NCI-H748 treated with DMSO at 0.1 percent for 48 hours (cell line): Measurements from ENCODE around the gene SFMBT2.

Experiments
- DNase-seq: peaks from one replicate; lab custom pipeline; 2025; lab: John Stamatoyannopoulos, UW

SFMBT2 gene

GRCh38 chr10:7364474-7364873 lies 46.4 kb downstream of the SFMBT2 start:
- no peak for DNase-seq

- DNase-seq: no peak
Observed at GRCh38 chr10:7363700-7364099, 47.1 kb downstream of the SFMBT2 start.

GRCh38 chr10:7362471-7362870 lies 48.4 kb downstream of the SFMBT2 start:
- no peak for DNase-seq

GRCh38 chr10:7361316-7361715 lies 49.5 kb downstream of the SFMBT2 start:
- no peak for DNase-seq

GRCh38 chr10:7359954-7360353 lies 50.9 kb downstream of the SFMBT2 start:
- no peak for DNase-seq

- no peak for DNase-seq
Observed at GRCh38 chr10:7359356-7359755, 51.5 kb downstream of the SFMBT2 start.

GRCh38 chr10:7357193-7357592 lies 53.6 kb downstream of the SFMBT2 start:
- no peak for DNase-seq

- DNase-seq: no peak
Observed at GRCh38 chr10:7354330-7355047, 56.3 kb downstream of the SFMBT2 start.

- no peak for DNase-seq
Observed at GRCh38 chr10:7351894-7352293, 58.9 kb downstream of the SFMBT2 start.

- no peak for DNase-seq
Observed at GRCh38 chr10:7350541-7351195, 60.2 kb downstream of the SFMBT2 start.

- no peak for DNase-seq
Observed at GRCh38 chr10:7345717-7346116, 65.1 kb downstream of the SFMBT2 start.

- no peak for DNase-seq
Observed at GRCh38 chr10:7343040-7343439, 67.8 kb downstream of the SFMBT2 start.

GRCh38 chr10:7340179-7340874 lies 70.5 kb downstream of the SFMBT2 start:
- no peak for DNase-seq

- no peak for DNase-seq
Observed at GRCh38 chr10:7339510-7339909, 71.3 kb downstream of the SFMBT2 start.

GRCh38 chr10:7338469-7338868 lies 72.4 kb downstream of the SFMBT2 start:
- no peak for DNase-seq

GRCh38 chr10:7337431-7338171 lies 73.2 kb downstream of the SFMBT2 start:
- DNase-seq: no peak

- no peak for DNase-seq
Observed at GRCh38 chr10:7335977-7336376, 74.9 kb downstream of the SFMBT2 start.

- no peak for DNase-seq
Observed at GRCh38 chr10:7334642-7334964, 76.2 kb downstream of the SFMBT2 start.

GRCh38 chr10:7333961-7334641 lies 76.7 kb downstream of the SFMBT2 start:
- DNase-seq: no peak

- no peak for DNase-seq
Observed at GRCh38 chr10:7329219-7329618, 81.6 kb downstream of the SFMBT2 start.

- no peak for DNase-seq
Observed at GRCh38 chr10:7327885-7328284, 82.9 kb downstream of the SFMBT2 start.

- DNase-seq: no peak
Observed at GRCh38 chr10:7322623-7323022, 88.2 kb downstream of the SFMBT2 start.
